NCI-H187 (cell line): ENCODE results near the gene KATNB1.
"Not testable (repeated sequence)": the region's sequence is repeated elsewhere in the genome, so short reads cannot be mapped to it uniquely, and the experiment has no call there.

Source experiments
- DNase-seq, 2 experiments: peaks; one replicate each; lab custom pipeline; 2025; lab: John Stamatoyannopoulos, UW

KATNB1 gene

DNA sequence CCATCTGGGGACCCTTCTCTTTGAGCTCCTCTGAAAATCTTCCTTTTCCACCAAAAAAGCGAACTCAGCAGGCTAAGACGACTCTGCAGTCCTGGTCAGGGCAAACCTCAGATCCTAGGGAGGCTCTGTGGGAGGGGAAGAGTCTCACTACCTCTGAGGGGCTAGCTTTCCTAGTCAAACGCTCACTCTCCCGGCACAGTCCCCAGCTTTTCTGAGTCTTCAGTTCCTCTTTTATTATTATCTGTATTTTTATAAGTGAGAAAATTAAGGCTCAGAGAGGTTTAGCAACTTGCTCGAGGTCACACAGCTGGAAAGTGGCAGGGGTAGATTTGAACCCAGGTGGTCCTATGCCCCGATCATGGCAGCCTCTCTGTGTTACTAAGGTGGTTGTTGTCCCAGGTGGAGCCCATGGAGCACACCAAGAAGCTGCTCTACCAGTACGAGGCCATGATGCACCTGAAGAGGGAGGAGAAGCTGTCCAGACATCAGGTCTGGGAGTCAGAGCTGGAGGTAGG is 9.1 kb upstream of the KATNB1 start:
- DNase-seq = no peak

DNA sequence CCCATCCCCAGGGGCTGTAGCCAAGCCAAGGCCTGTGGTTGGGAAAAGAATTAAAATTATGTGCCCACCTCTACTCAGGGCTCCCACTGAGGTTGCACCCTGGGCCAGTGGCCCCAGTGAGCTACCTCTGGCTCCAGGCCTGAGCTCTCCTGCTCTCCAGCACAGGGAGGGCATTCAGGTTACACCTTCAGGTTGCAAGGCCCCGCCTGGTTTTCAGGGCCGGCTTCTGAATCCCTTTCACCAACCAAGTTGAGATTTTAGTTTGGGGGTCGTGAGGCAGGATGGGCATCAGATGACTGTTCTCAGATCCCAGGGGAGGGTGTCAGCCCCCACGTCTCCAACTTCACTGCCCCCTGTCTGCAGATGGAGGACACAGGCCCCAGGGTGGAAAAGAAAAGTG is 8.0 kb upstream of the KATNB1 start:
- no peak for DNase-seq

DNA sequence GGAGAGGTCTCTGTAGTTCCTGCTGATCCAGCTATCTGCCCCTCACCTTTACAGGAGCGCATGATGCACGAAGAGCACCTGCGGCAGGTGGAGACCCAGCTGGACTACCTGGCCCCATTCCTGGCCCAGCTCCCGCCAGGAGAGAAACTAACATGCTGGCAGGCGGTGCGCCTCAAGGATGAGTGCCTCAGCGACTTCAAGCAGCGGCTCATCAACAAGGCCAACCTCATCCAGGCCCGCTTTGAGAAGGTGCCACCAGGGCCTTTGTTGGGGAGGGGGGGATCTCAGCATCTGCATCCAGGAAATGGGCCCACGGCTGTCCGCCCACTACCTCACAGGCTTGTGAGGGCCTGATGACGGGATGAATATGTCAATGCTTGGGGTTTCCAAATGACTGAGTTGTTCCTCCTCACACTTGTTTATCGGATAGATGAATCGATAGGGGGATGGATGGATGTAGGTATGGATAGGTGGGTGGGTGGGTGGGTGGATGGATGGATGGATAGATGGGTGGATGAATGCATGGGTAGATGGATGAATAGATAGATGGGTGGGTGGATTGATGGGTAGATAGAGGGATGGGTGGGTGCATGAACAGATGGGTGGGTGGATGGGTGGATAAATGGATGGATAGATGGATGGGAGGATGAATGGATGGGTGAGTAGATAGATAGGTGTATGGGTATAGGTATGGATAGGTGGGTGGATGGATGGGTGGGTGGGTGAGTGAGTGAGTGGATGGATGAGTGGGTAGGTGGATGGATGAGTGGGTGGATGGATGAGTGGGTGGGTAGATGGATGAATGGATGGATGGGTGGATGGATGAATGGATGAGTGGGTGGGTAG is 7.0 kb upstream of the KATNB1 start:
- no peak for DNase-seq

DNA sequence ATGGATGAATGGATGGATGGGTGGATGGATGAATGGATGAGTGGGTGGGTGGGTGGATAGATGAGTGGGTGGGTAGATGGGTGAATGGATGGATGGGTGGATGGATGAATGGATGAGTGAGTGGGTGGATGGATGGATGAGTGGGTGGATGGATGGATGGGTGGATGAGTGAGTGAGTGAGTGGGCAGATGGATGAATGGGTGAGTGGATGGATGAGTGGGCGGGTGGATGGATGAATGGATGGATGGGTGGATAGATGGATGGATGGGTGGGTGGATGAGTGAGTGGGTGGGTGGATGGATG is 6.4 kb upstream of the KATNB1 start:
- DNase-seq = no peak

DNA sequence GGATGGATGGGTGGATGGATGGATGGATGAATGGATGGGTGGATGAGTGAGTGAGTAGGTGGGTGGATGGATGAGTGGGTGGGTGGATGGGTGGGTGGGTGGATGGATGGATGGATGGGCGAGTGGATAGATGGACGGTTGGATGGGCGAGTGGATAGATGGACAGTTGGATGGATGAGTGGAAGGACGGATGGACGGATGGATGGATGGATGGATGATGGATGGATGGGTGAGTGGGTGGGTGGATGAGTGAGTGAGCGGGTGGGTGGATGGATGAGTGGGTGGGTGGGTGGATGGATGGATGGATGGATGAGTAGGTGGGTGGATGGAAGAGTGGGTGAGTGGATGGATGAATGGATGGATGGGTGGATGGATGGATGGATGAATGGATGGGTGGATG is 5.7 kb upstream of the KATNB1 start:
- DNase-seq = not testable (repeated sequence)

DNA sequence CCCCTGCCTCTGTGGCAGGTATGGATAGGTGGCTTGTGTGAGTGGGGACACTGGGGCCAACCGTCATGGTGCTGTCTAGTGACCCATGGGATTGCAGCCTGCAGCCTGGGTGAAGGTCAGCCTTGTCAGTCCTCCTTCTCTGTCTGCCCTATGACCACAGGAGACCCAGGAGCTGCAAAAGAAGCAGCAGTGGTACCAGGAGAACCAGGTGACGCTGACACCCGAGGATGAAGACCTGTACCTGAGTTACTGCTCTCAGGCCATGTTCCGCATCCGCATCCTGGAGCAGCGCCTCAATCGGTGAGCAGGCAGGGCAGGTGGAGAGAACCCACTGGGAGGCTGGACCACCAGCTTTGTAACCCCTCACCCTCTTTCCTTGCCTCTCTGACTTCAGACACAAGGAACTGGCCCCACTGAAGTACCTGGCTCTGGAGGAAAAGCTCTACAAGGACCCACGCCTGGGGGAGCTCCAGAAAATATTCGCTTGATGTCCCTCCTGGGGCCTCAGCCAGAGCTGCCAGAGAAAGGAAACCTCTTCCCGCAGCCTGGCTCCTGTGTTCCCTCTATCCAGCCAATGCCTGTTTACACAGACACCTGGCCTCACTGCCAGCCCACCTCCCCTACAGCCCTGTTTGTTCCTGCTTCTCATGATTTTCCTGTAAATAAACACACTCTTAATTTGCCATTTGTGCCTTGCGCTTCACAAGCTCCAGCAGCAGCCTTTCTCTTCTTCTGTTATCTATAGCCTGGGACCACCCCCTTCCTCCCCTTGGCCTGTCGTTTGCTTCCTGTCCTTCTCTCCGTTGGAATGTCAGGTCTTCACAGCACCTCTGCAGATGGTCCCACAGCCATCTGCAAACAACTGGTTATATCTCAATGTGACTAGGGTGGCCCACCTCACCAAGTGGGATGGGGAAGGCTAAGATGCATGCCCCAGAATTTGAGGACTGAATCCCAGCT is 4.5 kb upstream of the KATNB1 start:
- no peak for DNase-seq

DNA sequence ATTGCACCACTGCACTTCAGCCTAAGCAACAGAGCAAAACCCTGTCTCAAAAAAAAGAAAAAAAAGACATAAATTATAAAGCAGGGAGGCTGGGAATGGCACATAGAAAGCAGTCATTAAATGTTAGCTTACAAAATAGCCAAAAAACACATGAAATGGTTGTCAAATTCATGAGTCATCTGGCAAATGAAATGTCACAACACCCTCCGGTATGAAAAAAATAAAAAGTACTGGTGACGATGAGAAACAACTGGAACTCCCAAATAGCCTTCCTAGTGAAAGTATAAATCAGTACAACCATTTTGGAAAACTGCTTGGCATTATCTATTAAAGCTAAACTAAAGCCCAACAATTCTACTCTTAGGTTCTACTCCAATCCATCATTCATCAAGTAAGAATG is 3.5 kb upstream of the KATNB1 start:
- no peak for DNase-seq

DNA sequence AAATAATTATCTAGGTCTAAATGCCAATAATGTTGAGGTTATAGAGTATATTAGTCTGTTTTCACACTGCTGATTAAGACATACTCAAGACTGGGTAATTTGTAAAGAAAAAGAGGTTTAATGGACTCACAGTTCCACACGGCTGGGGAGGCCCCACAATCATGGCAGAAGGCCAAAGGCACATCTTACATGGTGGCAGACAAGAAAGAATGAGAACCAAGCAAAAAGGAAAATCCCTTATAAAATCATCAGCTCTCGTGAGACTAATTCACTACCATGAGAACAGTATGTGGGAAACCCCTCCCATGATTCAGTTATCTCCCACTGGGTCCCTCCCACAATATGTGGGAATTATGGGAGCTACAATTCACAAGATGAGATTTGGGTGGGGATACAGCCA is 2.9 kb upstream of the KATNB1 start:
- DNase-seq = no peak

DNA sequence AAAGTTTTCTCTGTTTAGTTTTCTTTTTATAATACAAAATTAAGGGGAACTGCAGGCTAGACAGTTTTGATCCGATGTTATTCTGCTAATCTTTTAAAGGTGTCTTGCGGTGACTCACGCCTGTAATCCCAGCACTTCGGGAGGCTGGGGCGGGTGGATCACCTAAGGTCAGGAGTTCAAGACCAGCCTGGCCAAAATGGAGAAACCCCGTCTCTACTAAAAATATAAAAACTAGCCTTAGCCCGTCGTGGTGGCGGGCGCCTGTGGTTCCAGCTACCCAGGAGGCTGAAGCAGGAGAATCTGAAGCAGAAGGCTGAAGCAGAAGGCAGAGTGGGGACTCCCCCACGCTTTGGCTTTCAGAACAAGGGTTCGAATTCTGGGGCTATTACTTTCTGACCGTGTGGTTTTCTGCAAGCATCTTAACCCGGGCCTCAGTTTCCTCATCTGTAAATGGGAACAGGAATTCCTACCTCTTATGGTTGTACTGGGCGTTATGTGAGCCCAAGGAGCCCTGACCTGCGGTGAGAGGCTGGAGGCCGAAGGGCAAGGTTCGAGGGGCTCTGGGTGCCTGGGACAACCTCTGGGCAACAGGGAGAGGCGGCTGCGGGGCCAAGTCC is 1.2 kb upstream of the KATNB1 start:
- DNase-seq = no peak

DNA sequence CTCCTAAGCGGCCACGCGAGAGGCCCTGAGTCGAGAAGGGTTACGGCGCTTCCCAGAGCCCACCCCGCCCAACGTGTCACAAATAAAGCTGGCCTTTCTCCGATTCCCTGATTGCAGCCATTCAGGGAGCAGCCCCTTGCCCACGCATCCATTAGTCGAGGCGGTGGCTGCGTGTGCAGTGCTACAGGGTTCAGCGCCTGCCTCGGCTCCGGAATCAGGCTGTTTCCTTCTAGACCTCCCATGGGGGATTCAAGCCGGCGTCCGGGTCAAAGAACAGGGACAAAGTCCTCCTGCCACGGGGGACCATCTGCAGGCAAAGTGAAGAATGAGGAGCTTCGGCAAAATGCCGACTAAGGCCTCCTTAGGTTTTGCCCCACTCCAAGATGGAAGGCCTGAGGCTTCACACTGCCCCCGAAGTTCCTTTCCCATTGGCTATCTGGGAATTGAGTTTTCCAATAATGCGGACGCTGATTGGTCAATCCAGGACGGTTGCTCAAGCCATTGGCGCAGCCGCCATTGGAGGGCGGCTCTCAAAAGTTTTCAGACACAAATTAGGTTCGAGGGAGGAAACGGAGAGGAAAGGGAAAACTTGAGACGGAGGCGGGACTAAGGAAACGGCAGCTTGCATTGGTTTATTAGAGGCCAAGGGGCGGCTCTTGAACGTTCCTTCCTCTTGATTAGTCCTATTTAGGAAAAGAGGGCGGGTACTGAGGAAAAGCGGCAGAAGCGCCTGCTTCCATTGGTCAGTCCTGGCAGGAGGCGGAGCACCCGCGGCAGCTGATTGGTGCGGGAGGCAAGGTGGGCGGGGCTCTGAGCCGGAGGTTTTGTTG is 430 bp upstream of the KATNB1 start:
- DNase-seq = peak; percentile 88 to 94

DNA sequence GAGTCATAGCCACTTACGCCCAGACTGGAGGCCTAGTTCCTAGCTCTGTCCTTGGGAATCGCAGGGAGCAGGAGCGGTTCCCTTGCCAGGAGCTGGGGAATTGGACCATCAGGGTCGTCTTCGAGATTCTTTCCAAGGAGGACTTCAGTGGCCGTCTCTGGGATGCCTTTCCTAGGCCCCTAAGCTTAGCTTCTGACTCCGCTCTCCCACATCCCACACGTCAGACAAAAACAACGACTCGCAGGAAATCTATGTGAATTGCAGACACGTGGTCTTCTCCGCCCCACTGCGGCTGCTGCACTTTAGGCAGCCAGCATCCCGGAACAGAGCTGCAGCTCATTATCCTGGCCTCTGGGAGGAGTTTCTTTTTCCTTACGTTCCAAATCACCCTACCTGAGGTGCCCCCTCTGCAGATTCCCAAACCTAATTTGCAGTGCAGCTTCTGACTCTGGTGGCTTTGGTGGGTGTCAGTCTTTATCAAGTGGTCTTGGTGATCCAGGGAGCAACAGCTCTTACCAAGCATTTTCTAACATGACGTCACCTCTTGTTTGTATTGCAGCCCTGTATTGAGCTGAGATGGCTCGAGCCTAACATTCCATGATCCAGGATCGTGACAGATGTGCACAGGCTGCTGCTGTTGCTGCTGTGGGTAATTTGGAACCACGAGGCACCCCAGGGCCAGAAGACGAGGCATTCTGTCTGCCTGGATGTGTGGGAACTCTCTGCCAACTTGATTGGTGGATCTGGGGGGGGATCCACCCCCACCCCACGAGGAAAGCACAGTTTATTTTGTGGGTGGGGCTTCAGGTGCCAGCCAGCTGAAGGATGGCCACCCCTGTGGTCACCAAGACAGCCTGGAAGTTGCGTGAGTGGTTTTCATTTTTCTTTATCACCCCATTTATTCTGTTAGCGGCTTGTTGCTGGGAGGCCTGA is 1.1 kb downstream of the KATNB1 start:
- no peak for DNase-seq

DNA sequence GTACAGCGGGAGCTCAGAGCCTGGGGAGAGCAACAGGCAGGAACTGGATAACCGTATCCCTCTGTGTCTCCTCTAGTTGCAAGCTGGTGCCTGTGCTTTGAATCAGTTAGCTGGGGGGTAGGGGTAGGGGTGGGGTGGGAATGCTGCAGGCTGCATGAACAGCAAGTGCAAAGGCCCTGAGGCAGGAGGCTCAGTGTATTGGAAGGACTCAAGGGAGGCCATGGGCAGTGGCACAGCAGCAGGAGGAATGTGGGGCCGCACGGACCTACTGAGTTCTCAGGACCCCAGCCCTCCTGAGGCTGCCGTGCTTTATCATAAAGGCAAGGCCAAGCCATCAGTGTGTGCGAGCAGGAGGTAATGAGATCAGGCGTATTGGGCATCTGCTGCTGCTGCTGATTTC is 3.3 kb downstream of the KATNB1 start:
- DNase-seq = no peak

DNA sequence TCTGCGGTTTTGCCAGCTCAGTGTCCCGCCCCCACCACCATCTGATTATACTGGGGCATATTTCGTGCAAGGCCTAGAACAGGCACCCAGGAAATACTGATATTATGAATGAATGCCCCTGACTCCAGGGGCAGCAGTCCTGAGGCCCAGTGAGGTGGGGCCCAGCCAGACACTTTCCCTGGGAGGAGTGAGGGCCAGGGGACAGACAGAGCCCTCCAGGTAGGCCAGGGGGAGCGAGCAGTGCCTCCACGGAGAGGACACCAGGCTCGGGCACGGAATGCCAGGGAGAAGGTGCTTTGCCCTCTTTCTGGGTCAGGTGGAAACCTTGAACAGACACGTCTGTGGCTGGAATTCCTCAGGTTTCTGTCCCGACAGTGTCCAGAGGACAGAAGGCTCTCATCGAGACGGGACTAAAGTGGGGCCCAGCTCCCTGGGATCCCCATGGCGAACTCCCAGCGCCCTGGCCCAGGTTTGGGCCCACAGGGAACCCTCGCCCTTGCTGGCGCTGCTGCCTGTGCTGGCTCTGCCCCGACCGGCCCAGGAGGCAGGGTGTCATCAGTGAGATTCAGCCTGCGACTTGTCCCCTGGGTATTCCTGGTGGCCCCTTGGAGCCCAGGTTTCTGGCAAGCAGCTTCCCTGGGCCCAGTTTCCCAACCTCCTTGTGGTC is 4.3 kb downstream of the KATNB1 start:
- DNase-seq = no peak

DNA sequence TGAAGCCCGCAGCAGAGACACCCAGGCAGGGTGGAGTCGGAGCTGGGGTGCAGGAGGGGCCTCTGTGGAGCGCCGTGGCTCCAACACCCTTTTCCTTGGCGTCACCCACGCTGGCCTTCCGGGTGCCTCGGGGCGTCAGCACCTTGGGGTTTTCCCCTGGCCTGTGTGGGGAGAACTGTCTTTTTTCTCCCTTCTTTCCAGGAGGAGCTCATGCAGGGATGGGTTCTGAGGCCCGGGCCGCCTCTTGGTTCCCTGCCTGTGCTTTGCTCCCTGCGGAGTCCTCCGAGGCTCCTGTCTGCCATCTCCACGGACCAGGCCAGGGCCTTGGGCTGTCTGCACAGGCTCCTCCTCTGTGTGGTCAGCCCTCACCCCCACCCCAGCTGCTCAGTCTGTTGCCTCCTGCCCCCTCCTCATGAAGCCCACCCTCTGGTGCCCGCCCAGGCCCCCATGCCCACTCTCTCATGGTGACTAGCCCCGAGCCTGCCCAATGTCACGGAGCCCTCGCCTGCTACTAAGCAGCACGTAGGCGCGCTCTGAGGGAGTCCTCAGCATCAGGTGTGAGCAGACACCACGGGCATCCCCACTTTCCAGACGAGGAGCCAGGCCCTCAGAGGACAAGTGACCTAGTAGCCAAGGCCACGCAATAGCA is 5.0 kb downstream of the KATNB1 start:
- DNase-seq = no peak

DNA sequence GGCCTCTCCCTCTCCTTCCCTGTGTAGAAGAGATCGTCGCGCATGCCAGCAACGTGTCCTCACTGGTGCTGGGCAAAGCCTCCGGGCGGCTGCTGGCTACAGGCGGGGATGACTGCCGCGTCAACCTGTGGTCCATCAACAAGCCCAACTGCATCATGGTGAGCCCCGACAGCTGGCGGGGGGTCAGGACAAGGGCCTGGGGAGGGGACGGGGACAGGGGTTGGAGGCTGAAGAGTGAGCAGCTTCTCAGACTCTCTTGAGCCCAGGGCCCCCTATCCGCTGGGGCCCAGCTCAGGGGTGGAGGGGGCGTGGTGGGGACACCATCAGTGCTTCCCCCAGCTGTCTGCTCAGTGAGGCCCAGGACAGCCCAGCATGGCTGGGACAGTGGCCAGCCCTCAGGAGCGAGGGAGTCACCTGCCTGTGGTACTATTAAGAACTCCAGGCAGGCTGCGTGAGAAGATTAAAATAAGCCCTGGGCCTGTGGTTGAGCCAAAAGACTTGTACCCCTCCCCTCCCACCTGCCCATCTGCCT is 6.2 kb downstream of the KATNB1 start:
- DNase-seq = no peak

DNA sequence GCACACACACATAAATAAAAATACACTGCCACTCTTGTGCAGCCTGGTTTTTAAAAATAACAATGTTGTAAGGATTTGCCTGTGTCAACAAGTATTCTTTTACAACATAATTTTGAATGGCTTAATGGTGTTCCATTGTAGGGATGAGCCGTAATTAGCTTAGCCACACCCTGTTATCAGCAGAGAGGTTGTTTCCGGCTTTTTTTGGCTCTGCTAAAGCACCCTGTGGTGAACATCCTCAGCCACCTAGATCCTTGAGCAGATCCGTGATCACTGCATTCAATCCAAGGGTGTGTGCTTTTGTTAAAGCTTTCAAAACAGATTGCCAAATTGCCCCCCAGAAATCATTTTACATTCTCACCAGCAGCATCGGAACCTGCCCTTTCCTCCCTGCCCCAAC is 7.0 kb downstream of the KATNB1 start:
- no peak for DNase-seq

DNA sequence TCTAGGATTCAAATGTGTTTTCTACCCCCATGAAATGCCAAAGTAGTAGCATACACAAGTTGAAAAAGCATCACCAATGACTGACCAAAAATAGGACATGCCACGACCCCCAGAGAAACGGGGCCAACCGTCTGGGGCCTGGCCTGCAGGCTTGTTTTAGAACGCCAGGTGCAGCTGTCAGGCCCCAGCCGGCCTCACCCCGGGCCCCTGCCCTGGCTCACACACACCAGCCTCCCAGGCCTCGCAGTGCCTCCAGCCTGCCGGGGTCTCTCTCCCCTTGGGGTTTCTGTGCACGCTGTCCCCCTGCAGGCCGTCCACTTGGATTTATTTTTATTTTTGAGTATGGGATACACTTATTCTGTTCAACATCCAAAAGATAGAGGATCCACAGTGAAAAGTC is 7.9 kb downstream of the KATNB1 start:
- no peak for DNase-seq

DNA sequence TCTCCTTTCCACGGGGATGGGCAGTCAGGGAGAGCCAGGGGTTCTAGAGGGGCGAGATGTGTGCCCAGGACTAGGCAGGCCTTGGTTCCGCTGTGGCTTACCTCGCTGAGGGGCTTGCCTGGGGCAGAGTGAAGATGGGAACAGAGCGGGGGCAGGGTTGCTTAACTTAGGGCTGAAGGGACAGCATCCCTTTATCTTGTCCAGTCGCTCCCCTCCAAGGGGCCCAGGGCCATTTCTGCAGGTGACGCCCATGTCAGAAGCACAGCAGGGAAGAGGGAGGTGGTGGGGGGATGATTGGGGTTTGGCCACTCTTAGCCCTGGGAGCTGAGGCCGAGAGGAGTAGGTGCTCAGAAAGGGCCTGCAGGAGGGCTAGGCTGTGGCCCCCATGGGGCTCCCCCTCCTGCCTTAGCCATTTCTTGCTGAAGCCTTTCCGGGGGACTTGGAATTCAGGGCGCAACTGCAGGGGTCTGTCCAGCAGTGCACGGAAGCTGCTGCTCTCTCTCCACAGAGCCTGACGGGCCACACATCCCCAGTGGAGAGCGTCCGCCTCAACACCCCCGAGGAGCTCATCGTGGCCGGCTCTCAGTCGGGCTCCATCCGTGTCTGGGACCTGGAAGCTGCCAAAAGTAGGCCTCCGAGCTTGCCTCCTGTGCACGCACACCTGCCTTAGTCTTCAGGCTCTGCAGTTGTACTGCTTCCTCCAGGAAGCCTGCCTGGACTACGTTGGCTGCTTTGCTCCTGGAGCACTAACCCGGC is 8.5 kb downstream of the KATNB1 start:
- DNase-seq = no peak

DNA sequence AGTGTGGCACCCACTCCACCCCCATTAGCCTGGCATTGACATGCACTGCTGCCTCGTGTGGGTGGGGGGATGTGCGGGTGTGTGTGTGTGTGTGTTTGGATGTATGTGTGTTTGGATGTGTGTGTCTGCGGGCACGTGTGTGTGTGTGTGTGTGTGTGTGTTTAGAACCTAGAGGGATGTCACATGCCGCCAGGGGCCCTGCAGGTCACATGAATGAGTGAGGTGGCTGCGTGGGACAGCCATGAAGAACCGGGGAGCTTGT is 9.0 kb downstream of the KATNB1 start:
- no peak for DNase-seq
